Measurements from ENCODE around the gene LBHD1. TPM values are rescaled to one million over a fixed set of nuclear protein-coding genes. Genes with fewer than 3 reads are reported as not detected.

Gene LBHD1
- total RNA-seq, 2 experiments from 2014 or later, result 9.3 to 22.3 TPM

DNA sequence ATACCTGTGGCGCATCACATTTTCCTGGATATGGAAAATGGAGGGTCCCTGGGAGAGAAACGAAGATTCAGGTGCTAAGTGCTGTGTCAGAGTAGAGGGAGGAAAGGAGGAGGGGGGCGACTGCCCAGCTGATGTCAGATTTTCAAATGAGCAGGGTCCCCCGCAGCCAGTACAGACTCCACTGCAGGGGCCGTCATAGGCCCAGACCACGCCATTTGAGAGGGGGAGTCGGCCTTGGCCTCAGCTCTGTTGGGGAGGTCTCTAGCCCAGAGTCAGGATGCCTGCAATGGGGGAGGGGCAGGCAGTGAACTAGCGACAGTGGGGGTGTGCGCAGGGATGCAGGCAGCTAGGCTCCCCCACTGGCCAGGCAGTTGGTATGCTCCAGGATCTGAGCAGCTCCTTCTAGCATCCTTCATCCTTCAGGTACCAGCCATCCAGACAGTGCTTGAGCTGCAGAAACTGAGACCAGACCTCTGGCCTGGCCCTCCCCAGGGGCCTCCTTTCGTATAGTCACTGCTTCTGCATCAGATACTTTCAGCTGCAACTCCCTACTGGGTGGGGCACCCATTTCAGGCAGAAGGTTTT is 35.3 kb upstream of the LBHD1 start, which contains the start of the genes BSCL2 and GNG3:
BSCL2 (minus strand) TSS at position 148 of the 585 bp plus-strand sequence. CDS start 229 bp downstream, outside the sequence.
GNG3 (plus strand) TSS at position 400 of the 585 bp plus-strand sequence. CDS start 620 bp downstream, outside the sequence.
- H4K20me1 ChIP-seq (ENCODE audit: insufficient read depth, low read length), result no peaks in the 10 kb centered on the region
- no peaks in the 10 kb centered on the region for H3K79me2 ChIP-seq (ENCODE audit: insufficient read depth, low read depth, low read length)
- intact Hi-C loops (cut with micrococcal nuclease; ENCODE audit: unreplicated experiment), result loop anchor here (2.0 kb wide), 1 partner anchor 19 kb away; the partner anchor contains the start of gene HNRNPUL2
- H3K9me2 ChIP-seq (ENCODE audit: insufficient read depth, low read length), result no peaks in the 10 kb centered on the region
- H3K27ac ChIP-seq (ENCODE audit: low read depth, low read length, poor library complexity, severe bottlenecking), result peak within 1 kb of the TSS; percentile 73
- ChIA-PET CTCF (ENCODE audit: unreplicated experiment) (no interaction called here), POLR2A (interaction anchor here (0.8 to 1.6 kb wide), 3 partner anchors 20 to 36 kb away, joined by 3 to 5 read pairs (median 3); partner anchors contain the start of genes HNRNPUL2, TTC9C and UQCC3)
- no TSS peak for BruUV-seq (replicated peaks)
- H3K4me3 ChIP-seq (ENCODE audit: low read depth, low read length, poor library complexity, severe bottlenecking), result peak within 1 kb of the TSS; percentile 73
- H3K9me3 ChIP-seq (ENCODE audit: low read length), result no peaks in the 10 kb centered on the region
- no peak for TF ChIP-seq EZH2phosphoT487 (IDR thresholded peaks at IDR 0.05; ENCODE audit: borderline replicate concordance, low read depth, low read length)
- TF ChIP-seq, protein P1, sequence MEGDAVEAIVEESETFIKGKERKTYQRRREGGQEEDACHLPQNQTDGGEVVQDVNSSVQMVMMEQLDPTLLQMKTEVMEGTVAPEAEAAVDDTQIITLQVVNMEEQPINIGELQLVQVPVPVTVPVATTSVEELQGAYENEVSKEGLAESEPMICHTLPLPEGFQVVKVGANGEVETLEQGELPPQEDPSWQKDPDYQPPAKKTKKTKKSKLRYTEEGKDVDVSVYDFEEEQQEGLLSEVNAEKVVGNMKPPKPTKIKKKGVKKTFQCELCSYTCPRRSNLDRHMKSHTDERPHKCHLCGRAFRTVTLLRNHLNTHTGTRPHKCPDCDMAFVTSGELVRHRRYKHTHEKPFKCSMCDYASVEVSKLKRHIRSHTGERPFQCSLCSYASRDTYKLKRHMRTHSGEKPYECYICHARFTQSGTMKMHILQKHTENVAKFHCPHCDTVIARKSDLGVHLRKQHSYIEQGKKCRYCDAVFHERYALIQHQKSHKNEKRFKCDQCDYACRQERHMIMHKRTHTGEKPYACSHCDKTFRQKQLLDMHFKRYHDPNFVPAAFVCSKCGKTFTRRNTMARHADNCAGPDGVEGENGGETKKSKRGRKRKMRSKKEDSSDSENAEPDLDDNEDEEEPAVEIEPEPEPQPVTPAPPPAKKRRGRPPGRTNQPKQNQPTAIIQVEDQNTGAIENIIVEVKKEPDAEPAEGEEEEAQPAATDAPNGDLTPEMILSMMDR (conservative IDR thresholded peaks at IDR 0.05; ENCODE audit: low read length), result no peak
- peak within 1 kb of the TSS; percentile 94 for H3K4me2 ChIP-seq (ENCODE audit: low read length)
- no peak for DNase-seq (ENCODE audit: low spot score)
- no peak within 1 kb of the TSS for H2AFZ ChIP-seq (ENCODE audit: low read length)
- peaks cover 44% of the 10 kb centered on the region for H3K4me1 ChIP-seq (ENCODE audit: insufficient read depth, low read length, poor library complexity, severe bottlenecking)
- H3K36me3 ChIP-seq (ENCODE audit: insufficient read depth, low read length), result peaks cover 93% of the 10 kb centered on the region

DNA sequence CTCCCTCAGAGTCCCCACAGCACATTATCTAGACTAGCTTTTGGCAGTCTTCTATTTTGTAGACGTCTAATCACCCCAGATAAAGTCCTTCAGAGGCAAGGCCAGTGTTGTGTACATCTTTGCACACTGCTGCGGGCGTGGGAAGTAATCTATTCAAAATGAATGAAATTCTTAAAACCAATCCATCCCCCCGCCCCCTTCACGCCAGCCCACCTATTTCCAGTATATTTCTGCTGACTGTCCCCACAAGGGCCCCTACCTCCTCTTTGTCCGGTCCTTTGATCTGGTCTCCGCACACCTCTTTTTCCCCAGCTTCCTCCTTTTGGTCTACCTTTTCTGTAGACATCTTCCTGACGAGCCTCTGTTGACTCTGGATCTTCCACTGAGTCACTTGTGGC is 34.8 kb upstream of the LBHD1 start:
- no peaks in the 10 kb centered on the region for H3K9me3 ChIP-seq (ENCODE audit: low read length)
- ChIA-PET POLR2A (interaction anchor here (0.7 to 1.4 kb wide), 2 partner anchors 122 to 137 kb away, joined by 5 read pairs; no protein-coding TSS in a partner anchor), CTCF (ENCODE audit: unreplicated experiment) (no interaction called here)
- no peaks in the 10 kb centered on the region for H3K9me2 ChIP-seq (ENCODE audit: insufficient read depth, low read length)
- H3K4me3 ChIP-seq (ENCODE audit: low read depth, low read length, poor library complexity, severe bottlenecking), result no peak overlapping the region
- H3K79me2 ChIP-seq (ENCODE audit: insufficient read depth, low read depth, low read length), result no peaks in the 10 kb centered on the region
- no peak for DNase-seq (ENCODE audit: low spot score)
- intact Hi-C loops (cut with micrococcal nuclease; ENCODE audit: unreplicated experiment), result loop anchor here (2.0 kb wide), 1 partner anchor 20 kb away; the partner anchor contains the start of gene HNRNPUL2
- no peaks in the 10 kb centered on the region for H4K20me1 ChIP-seq (ENCODE audit: insufficient read depth, low read length)
- H3K4me1 ChIP-seq (ENCODE audit: insufficient read depth, low read length, poor library complexity, severe bottlenecking), result peaks cover 44% of the 10 kb centered on the region
- no peak overlapping the region for H2AFZ ChIP-seq (ENCODE audit: low read length)
- no peak overlapping the region for H3K27ac ChIP-seq (ENCODE audit: low read depth, low read length, poor library complexity, severe bottlenecking)
- no TSS peak for BruUV-seq (replicated peaks)
- H3K4me2 ChIP-seq (ENCODE audit: low read length), result peak overlapping the region; percentile 94; the same call in 1 of the 2 replicates
- no peak for TF ChIP-seq EZH2phosphoT487 (IDR thresholded peaks at IDR 0.05; ENCODE audit: borderline replicate concordance, low read depth, low read length)
- TF ChIP-seq, protein P1 (conservative IDR thresholded peaks at IDR 0.05; ENCODE audit: low read length), result no peak
- H3K36me3 ChIP-seq (ENCODE audit: insufficient read depth, low read length), result peaks cover 93% of the 10 kb centered on the region
